ENCODE data around the gene MARCKS. TPM values are rescaled to one million over a fixed set of nuclear protein-coding genes. Genes with fewer than 3 reads are reported as not detected.

Gene MARCKS
- polyA plus RNA-seq, 1 experiment, result 47.0 TPM

DNA sequence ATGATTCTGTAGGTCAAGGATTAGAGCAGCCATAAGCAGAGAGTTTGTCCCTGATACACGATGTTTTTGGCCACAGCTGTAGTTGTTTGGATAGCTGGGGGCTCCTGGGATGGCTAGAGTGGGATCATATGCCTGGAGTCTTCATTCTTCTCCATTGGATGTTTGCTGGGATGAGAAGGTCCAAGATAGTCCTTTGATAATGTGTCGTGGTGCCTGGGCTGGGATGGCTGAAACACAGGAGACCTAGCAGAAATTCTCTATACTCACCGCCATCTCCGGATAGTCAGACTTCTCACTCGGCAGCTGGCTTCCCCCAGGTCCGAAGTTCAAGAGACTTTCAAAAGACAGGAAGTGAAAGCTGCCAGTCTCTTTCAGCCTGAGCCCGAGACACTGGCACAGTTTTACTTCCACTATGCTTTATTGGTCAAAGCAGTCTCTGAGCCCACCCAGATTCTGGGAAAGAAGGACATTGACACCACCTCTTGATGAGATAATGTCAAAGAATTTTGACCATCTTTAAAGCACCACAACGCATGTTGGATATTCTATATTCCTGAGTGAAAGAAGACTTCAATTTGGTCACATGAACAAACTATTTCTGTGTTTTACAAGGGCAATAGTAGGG lies 16.0 kb downstream of the MARCKS start:
- DNase-seq (ENCODE audit: low read depth), result no peak
- Histone ChIP-seq H3K36me3 (ENCODE audit: control insufficient read depth, insufficient read depth, low read length) (no peaks in the 10 kb centered on the region), H3K4me3 (ENCODE audit: low read depth, low read length) (no peak overlapping the region), H3K27me3 (ENCODE audit: control insufficient read depth, insufficient read depth, low read length) (no peaks in the 10 kb centered on the region)
- ChIA-PET CTCF (no interaction called here), POLR2A (no interaction called here)
- TF ChIP-seq CTCF (IDR thresholded peaks at IDR 0.05; ENCODE audit: insufficient read depth, low read depth, low read length), result no peak

DNA sequence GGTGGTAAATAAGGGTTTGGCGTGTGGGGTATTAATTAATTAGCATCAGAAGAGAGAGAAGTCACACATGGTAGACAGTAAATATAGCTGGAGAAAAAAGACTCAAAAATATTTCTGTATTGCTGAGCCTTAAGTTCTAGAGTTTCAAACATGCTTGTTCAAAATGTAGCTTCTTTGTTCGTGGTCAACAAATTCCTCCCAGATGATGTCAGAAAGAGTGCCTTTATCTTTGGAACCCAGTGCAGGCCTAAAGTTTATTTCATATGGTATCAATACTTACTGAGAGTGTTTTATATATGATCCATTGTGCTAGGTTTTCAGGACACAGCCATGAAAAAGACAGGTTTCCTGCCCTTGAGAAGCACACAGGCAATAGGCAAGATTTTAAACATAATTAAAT lies 18.3 kb downstream of the MARCKS start:
- Histone ChIP-seq H3K4me3 (ENCODE audit: low read depth, low read length) (no peak overlapping the region), H3K36me3 (ENCODE audit: control insufficient read depth, insufficient read depth, low read length) (no peaks in the 10 kb centered on the region), H3K27me3 (ENCODE audit: control insufficient read depth, insufficient read depth, low read length) (no peaks in the 10 kb centered on the region)
- DNase-seq (ENCODE audit: low read depth), result no peak
- ChIA-PET POLR2A (interaction anchor here (0.5 to 0.6 kb wide), 2 partner anchors 385 to 524 kb away, joined by 3 read pairs; no protein-coding TSS in a partner anchor), CTCF (interaction anchor here (0.7 to 2.0 kb wide), 4 partner anchors 8 to 1437 kb away, joined by 3 to 8 read pairs (median 3); no protein-coding TSS in a partner anchor)
- TF ChIP-seq CTCF (IDR thresholded peaks at IDR 0.05; ENCODE audit: insufficient read depth, low read depth, low read length), result no peak

GRCh38 chr6:113876695-113877094 lies 19.6 kb downstream of the MARCKS start:
- no peak for DNase-seq (ENCODE audit: low read depth)
- Histone ChIP-seq H3K4me3 (ENCODE audit: low read depth, low read length) (no peak overlapping the region), H3K27me3 (ENCODE audit: control insufficient read depth, insufficient read depth, low read length) (no peaks in the 10 kb centered on the region), H3K36me3 (ENCODE audit: control insufficient read depth, insufficient read depth, low read length) (no peaks in the 10 kb centered on the region)
- no peak for TF ChIP-seq CTCF (IDR thresholded peaks at IDR 0.05; ENCODE audit: insufficient read depth, low read depth, low read length)
- POLR2A ChIA-PET, result no interaction called here
- CTCF ChIA-PET, result no interaction called here

- no peaks in the 10 kb centered on the region for H3K27me3 ChIP-seq (ENCODE audit: control insufficient read depth, insufficient read depth, low read length)
- POLR2A ChIA-PET, result interaction anchor here (0.7 kb wide), 1 partner anchor 983 kb away, joined by 3 read pairs; no protein-coding TSS in a partner anchor
- no peak overlapping the region for H3K4me3 ChIP-seq (ENCODE audit: low read depth, low read length)
- no peak for DNase-seq (ENCODE audit: low read depth)
- CTCF ChIA-PET, result interaction anchor here (0.6 to 1.8 kb wide), 11 partner anchors 9 to 1097 kb away, joined by 3 to 9 read pairs (median 4); no protein-coding TSS in a partner anchor
- no peaks in the 10 kb centered on the region for H3K36me3 ChIP-seq (ENCODE audit: control insufficient read depth, insufficient read depth, low read length)
- peak; percentile 79 for TF ChIP-seq CTCF (IDR thresholded peaks at IDR 0.05; ENCODE audit: insufficient read depth, low read depth, low read length)
These were observed 22.3 kb downstream of the MARCKS start for GRCh38 chr6:113879186-113880096.

DNA sequence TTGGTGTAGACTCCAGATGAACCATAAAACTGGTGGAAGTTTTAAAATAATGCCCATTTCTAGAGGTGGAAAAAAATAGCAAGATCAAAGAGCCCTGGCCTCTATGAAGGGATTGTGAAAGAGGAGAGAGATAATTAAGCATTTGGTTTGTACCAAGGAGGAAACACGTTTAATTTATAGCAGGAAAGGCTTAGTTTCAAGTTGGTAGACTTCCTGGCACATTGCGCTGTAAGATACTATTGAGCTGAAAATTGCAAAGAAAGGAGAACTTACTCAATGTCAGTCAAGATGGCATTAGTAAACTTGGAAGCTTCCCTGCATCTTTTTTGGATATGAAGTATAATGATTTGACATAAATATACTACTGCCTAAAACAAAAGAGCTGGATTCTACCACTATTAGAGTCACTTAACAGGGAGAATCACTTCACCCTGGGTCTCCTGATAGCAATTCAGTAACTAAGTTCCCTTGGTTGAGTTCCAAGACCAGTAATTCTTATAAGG lies 24.4 kb downstream of the MARCKS start:
- ChIA-PET CTCF (no interaction called here), POLR2A (no interaction called here)
- TF ChIP-seq CTCF (IDR thresholded peaks at IDR 0.05; ENCODE audit: insufficient read depth, low read depth, low read length), result no peak
- DNase-seq (ENCODE audit: low read depth), result no peak
- Histone ChIP-seq H3K27me3 (ENCODE audit: control insufficient read depth, insufficient read depth, low read length) (no peaks in the 10 kb centered on the region), H3K36me3 (ENCODE audit: control insufficient read depth, insufficient read depth, low read length) (no peaks in the 10 kb centered on the region), H3K4me3 (ENCODE audit: low read depth, low read length) (no peak overlapping the region)

Measured in BJ (cell line).